Spleen (tissue), 11 donors: ENCODE measurements around the gene HESX1. TPM values are rescaled to one million over a fixed set of nuclear protein-coding genes. Genes with fewer than 3 reads are reported as not detected.

Experiments
- DNase-seq: peaks from one replicate; pipeline ENCODE4 v3.0.0-alpha.2; 2020
- H3K27ac ChIP-seq, 8 donors: fragments of 200-600 bp; sonication (generic) in 7 of 8; 1 replicate in 4 of 8; 2 replicates in 4 of 8; pipeline versions ENCODE4 v1.5.0 to v1.8.0; 2016 to 2021; ENCODE audit warnings: inconsistent platforms in 4 of 8, mild to moderate bottlenecking in 4 of 8, moderate library complexity in 1 of 8
- H3K27me3 ChIP-seq, 7 donors: fragments of 200-600 bp; sonication (generic) in 6 of 7; replicated peaks in 1 of 7; 1 replicate in 4 of 7; 2 replicates in 3 of 7; pipeline versions ENCODE4 v1.5.0 to v1.8.0; 2016 to 2021; ENCODE audit warnings: inconsistent platforms in 3 of 7, mild to moderate bottlenecking in 1 of 7
- H3K36me3 ChIP-seq, 6 donors: fragments of 200-600 bp; sonication (generic) in 5 of 6; 1 replicate in 4 of 6; 2 replicates in 2 of 6; pipeline versions ENCODE4 v1.5.0 to v1.8.0; 2016 to 2021; ENCODE audit warnings: inconsistent platforms in 2 of 6
- H3K4me1 ChIP-seq, 6 donors: fragments of 200-600 bp; sonication (generic) in 5 of 6; 1 replicate in 3 of 6; 2 replicates in 3 of 6; pipeline versions ENCODE4 v1.5.0 to v1.8.0; 2016 to 2021; ENCODE audit warnings: inconsistent platforms in 3 of 6
- H3K4me3 ChIP-seq, 8 donors: fragments of 200-600 bp; sonication (generic) in 7 of 8; 1 replicate in 4 of 8; 2 replicates in 4 of 8; pipeline versions ENCODE4 v1.5.0 to v1.8.0; 2016 to 2021; ENCODE audit warnings: inconsistent platforms in 4 of 8, mild to moderate bottlenecking in 4 of 8, moderate library complexity in 2 of 8
- H3K9me3 ChIP-seq, 8 donors: fragments of 200-600 bp; sonication (generic) in 7 of 8; 1 replicate in 4 of 8; 2 replicates in 4 of 8; pipeline versions ENCODE4 v1.5.0 to v1.8.0; 2016 to 2021; ENCODE audit warnings: inconsistent platforms in 4 of 8
- POLR2A ChIP-seq, 3 donors: fragments of 450-650 bp; IDR thresholded peaks; one replicate each; pipeline ENCODE4 v1.5.1; 2017; ENCODE audit warnings: antibody characterized with exemption in 3 of 3, mild to moderate bottlenecking in 1 of 3
- POLR2AphosphoS5 ChIP-seq, 3 donors: sonication (generic); formaldehyde crosslinking; IDR thresholded peaks; one replicate each; pipeline ENCODE4 v1.5.1; 2017; ENCODE audit warnings: antibody characterized with exemption in 3 of 3
- WGBS, 5 donors: extraction: QIAGEN DNeasy Blood & Tissue Kit in 3 of 5; methylation state at CpG; one replicate each; pipeline versions ENCODE4 v1.1.5 to v1.1.7; 2013 to 2018; 5-methylcytosine and 5-hydroxymethylcytosine counted together
- intact Hi-C: fragments of 100-400 bp; cut with DNase I; formaldehyde crosslinking; loops from one replicate; pipeline ENCODE4 v1.15.0; 2023; ENCODE audit warnings: low total_unique reads
- polyA plus RNA-seq, 3 donors: library from polyadenylated mRNA; stranded (reverse); fragments of 200-250 nt; gene quantifications; one replicate each; pipeline ENCODE4 v1.2.1, GENCODE V29; 2013
- total RNA-seq, 7 donors: library from RNA; depleted of rRNA in 3 of 7; stranded (reverse); fragments of >200 nt in 3 of 7; fragmentation: NEBNext Ultra II Directional in 4 of 7; extraction: Animal tissue kit (Norgen Biotek cat#: 25700) in 4 of 7; gene quantifications; one replicate each; pipeline versions ENCODE4 v1.1.0 to v1.2.1, GENCODE V29; 2016 to 2021
- TF ChIP-seq, protein P1 (sequence below), 11 experiments: fragments of 200-600 bp in 7 of 11; fragments of 450-650 bp in 4 of 11; sonication (generic) in 4 of 11; IDR thresholded peaks in 8 of 11; conservative IDR thresholded peaks in 3 of 11; 1 replicate in 7 of 11; 2 replicates in 4 of 11; pipeline versions ENCODE4 v1.4.0 to v1.8.0; 2016 to 2021; ENCODE audit warnings: antibody characterized with exemption in 11 of 11, inconsistent platforms in 4 of 11, mild to moderate bottlenecking in 1 of 11
- donor health status: healthy with polysubstance abuse.
- donor health status: DM: no; HTN: no; CAD: no; lungs with moderate emphysema.
- donor health status: DM: no; HTN: no; CAD: no.
- donor health status: Bipolar disorder and iron deficiency.
- donor health status: healthy.
- donor health status: DM: no; HTN: no; CAD: no.
- donor health status: DM: yes; HTN: yes; CAD: no.

HESX1 gene
- total and polyA plus RNA-seq, 10 donors, result 0.70 to 3.4 (median 1.8) TPM; not detected in 2

DNA sequence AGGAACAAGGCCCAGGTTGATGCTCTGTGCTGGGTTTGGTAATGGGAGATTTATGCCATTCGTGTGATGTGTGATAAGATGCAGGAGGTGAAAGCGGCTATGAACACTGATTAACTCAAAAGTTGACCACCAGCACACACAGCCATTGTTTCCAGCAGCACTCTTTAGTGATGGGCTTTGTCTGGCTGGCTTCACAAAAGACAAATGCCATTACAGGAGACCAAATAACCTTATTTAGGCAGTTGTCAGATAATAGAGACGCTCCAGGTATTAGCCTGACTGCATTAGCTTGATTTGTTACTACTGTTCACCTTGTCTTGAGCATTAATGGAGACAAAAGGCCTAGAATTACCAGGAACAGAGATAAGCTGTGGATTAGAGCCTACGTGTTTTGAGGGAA lies 5.1 kb downstream of the HESX1 start:
- no peaks in the 10 kb centered on the region for H3K4me1 ChIP-seq
- H3K36me3 ChIP-seq, result no peaks in the 10 kb centered on the region
- no peaks in the 10 kb centered on the region for H3K9me3 ChIP-seq
- TF ChIP-seq POLR2AphosphoS5 (IDR thresholded peaks at IDR 0.05), result no peak
- TF ChIP-seq, protein P1, sequence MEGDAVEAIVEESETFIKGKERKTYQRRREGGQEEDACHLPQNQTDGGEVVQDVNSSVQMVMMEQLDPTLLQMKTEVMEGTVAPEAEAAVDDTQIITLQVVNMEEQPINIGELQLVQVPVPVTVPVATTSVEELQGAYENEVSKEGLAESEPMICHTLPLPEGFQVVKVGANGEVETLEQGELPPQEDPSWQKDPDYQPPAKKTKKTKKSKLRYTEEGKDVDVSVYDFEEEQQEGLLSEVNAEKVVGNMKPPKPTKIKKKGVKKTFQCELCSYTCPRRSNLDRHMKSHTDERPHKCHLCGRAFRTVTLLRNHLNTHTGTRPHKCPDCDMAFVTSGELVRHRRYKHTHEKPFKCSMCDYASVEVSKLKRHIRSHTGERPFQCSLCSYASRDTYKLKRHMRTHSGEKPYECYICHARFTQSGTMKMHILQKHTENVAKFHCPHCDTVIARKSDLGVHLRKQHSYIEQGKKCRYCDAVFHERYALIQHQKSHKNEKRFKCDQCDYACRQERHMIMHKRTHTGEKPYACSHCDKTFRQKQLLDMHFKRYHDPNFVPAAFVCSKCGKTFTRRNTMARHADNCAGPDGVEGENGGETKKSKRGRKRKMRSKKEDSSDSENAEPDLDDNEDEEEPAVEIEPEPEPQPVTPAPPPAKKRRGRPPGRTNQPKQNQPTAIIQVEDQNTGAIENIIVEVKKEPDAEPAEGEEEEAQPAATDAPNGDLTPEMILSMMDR (IDR thresholded peaks at IDR 0.05 in 8 of 11, conservative IDR thresholded peaks at IDR 0.05 in 3 of 11), result no peak
- no peak for TF ChIP-seq POLR2A (IDR thresholded peaks at IDR 0.05)
- no peak for DNase-seq
- intact Hi-C loops, result no loop called here
- H3K27me3 ChIP-seq, result no peaks in the 10 kb centered on the region
- no peak overlapping the region for H3K4me3 ChIP-seq
- 88 to 95% (median 93%) methylated on average over 4 of the region's 4 CpGs for WGBS, 5 donors
- no peak overlapping the region for H3K27ac ChIP-seq

DNA sequence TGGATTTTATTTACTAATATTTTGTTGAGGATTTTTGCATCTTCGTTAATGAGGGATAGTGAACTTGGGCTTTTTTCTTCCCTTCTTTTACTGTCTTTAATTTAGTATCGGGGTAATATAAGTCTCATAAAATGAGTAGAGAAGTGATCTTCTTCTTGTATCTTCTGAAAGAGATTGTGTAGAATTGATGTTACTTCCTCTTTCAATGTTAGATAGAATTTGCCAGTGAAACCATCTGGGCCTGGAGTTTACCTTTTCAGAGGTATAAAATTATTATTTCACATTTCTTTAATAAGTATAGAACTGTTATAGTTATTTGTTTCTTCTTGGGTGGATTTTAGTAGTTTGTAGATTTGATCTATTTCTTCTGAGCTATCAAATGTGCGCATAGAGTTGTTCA lies 7.8 kb downstream of the HESX1 start:
- Histone ChIP-seq H3K27ac (no peak overlapping the region), H3K4me1 (no peaks in the 10 kb centered on the region), H3K9me3 (no peaks in the 10 kb centered on the region), H3K27me3 (no peaks in the 10 kb centered on the region), H3K4me3 (no peak overlapping the region), H3K36me3 (no peaks in the 10 kb centered on the region)
- DNase-seq, result no peak
- intact Hi-C loops, result no loop called here
- no peak for TF ChIP-seq POLR2AphosphoS5 (IDR thresholded peaks at IDR 0.05)
- 83 to 91% (median 84%) methylated on average over 3 of the region's 3 CpGs for WGBS, 5 donors

- TF ChIP-seq POLR2A (IDR thresholded peaks at IDR 0.05) (no peak), POLR2AphosphoS5 (IDR thresholded peaks at IDR 0.05) (no peak)
- TF ChIP-seq, protein P1 (IDR thresholded peaks at IDR 0.05 in 8 of 11, conservative IDR thresholded peaks at IDR 0.05 in 3 of 11), result no peak
- intact Hi-C loops, result no loop called here
- DNase-seq, result no peak
- no peak overlapping the region for H3K27ac ChIP-seq
- no peaks in the 10 kb centered on the region for H3K4me1 ChIP-seq
- no peaks in the 10 kb centered on the region for H3K36me3 ChIP-seq
- no peaks in the 10 kb centered on the region for H3K9me3 ChIP-seq
- H3K4me3 ChIP-seq, result no peak overlapping the region
- no peaks in the 10 kb centered on the region for H3K27me3 ChIP-seq
- WGBS, 5 donors, result 61 to 77% (median 67%) methylated on average over 6 of the region's 6 CpGs
These were observed 15.3 kb downstream of the HESX1 start for GRCh38 chr3:57184526-57184925.

DNA sequence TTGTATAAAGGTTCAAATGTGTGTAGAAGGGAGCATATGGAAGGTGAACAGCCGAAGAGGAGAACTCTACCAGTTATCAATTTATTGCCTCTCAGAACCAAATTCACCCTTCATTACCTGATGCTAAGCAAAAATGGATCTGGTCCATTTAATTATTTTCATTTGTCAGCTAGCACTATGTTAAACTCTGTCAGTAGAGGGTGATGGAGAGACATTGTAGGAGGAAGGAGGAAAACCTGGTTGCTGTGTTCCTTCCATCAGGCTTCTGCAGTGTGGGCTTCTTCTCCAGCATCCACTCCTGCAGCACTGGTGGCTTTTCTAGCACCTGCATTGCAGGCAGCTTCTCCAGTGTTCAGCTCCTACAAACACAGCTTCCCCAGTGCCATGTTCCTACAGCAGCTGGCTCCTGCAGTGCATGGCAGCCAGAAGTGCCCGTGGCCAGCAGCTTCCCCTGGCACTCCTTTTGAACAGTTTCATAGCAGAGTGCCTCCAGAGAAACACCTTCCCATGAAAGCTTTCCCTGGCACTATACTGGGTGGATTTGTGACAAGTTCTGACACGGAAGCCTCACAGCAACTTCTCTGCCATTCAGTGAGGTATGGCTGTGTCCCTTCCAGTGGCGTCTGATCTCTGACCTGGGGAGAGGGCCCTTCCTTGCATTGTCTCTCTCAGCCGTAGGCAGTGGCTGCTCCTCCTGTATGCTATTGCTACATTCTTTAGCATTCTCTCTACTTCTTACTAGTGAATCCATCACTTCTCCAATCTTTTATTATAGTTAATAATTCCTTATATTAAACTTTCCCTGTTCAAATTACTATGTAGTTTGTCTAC lies 20.0 kb downstream of the HESX1 start:
- intact Hi-C loops, result no loop called here
- whole genome bisulfite sequencing, 5 donors, result 69 to 83% (median 79%) methylated on average over 5 of the region's 5 CpGs
- no peak overlapping the region for H3K4me3 ChIP-seq
- H3K27ac ChIP-seq, result no peak overlapping the region
- H3K4me1 ChIP-seq, result peaks cover 0 to 5% (median 0%) of the 10 kb centered on the region in 6 donors
- H3K27me3 ChIP-seq, result no peaks in the 10 kb centered on the region
- TF ChIP-seq POLR2A (IDR thresholded peaks at IDR 0.05), result no peak
- TF ChIP-seq POLR2AphosphoS5 (IDR thresholded peaks at IDR 0.05), result no peak
- TF ChIP-seq, protein P1 (IDR thresholded peaks at IDR 0.05 in 8 of 11, conservative IDR thresholded peaks at IDR 0.05 in 3 of 11), result peak in 2 of 11 experiments; percentile 22 to 23
- no peaks in the 10 kb centered on the region for H3K36me3 ChIP-seq
- no peak for DNase-seq
- no peaks in the 10 kb centered on the region for H3K9me3 ChIP-seq
